Neural progenitor cell (in vitro differentiated cells): ENCODE measurements around the gene EPHA10. TPM values are rescaled to one million over a fixed set of nuclear protein-coding genes. Genes with fewer than 3 reads are reported as not detected.

Experiments
- DNase-seq: peaks from one replicate; pipeline ENCODE4 v3.0.0-alpha.2; 2016; ENCODE audit warnings: low spot score
- H2AFZ ChIP-seq: fragments of 200-600 bp; sonication (generic); replicated peaks from 2 replicates; pipeline ENCODE4 v1.6.1; 2016; ENCODE audit warnings: antibody characterized with exemption
- H3F3A ChIP-seq: fragments of 200-600 bp; sonication (generic); 2 replicates; pipeline ENCODE4 v1.6.1; 2016; ENCODE audit warnings: antibody characterized with exemption, low read depth
- H3K27ac ChIP-seq: fragments of 200-600 bp; sonication (generic); 2 replicates; pipeline ENCODE4 v1.5.1; 2016; ENCODE audit warnings: mild to moderate bottlenecking
- H3K27me3 ChIP-seq: fragments of 200-600 bp; sonication (generic); 2 replicates; pipeline ENCODE4 v1.6.1; 2016; ENCODE audit warnings: mild to moderate bottlenecking, moderate library complexity
- H3K36me3 ChIP-seq: fragments of 200-600 bp; sonication (generic); 2 replicates; pipeline ENCODE4 v1.5.1; 2016
- H3K4me1 ChIP-seq: fragments of 200-600 bp; sonication (generic); 2 replicates; pipeline ENCODE4 v1.6.1; 2016; ENCODE audit warnings: mixed run types
- H3K4me2 ChIP-seq: fragments of 200-600 bp; sonication (generic); 2 replicates; pipeline ENCODE4 v1.6.1; 2016
- H3K4me3 ChIP-seq: fragments of 200-600 bp; sonication (generic); 2 replicates; pipeline ENCODE4 v1.5.1; 2016
- H3K79me2 ChIP-seq: fragments of 200-600 bp; sonication (generic); 2 replicates; pipeline ENCODE4 v1.6.1; 2016; ENCODE audit warnings: low read depth
- H3K9ac ChIP-seq: fragments of 200-600 bp; sonication (generic); 2 replicates; pipeline ENCODE4 v1.6.1; 2016
- H3K9me3 ChIP-seq: fragments of 200-600 bp; sonication (generic); 2 replicates; pipeline ENCODE4 v1.5.1; 2016; ENCODE audit warnings: low read depth
- H4K20me1 ChIP-seq: fragments of 200-600 bp; sonication (generic); 2 replicates; pipeline ENCODE4 v1.6.1; 2016; ENCODE audit warnings: low read depth
- H3K27ac Mint-ChIP-seq: 3 replicates; pipeline ENCODE4 v1.8.0; 2021; ENCODE audit warnings: mixed read lengths
- H3K27me3 Mint-ChIP-seq: 2 replicates; pipeline ENCODE4 v1.8.0; 2022; ENCODE audit warnings: low read depth, mild to moderate bottlenecking, inconsistent platforms, moderate library complexity, mixed read lengths; ENCODE audit not compliant: insufficient read depth
- H3K36me3 Mint-ChIP-seq: 3 replicates; pipeline ENCODE4 v1.8.0; 2021; ENCODE audit warnings: mixed read lengths
- H3K4me1 Mint-ChIP-seq: 3 replicates; pipeline ENCODE4 v1.8.0; 2021; ENCODE audit warnings: mixed read lengths
- H3K4me3 Mint-ChIP-seq: 3 replicates; pipeline ENCODE4 v1.8.0; 2021; ENCODE audit warnings: mild to moderate bottlenecking, moderate library complexity, mixed read lengths
- H3K9me3 Mint-ChIP-seq: 3 replicates; pipeline ENCODE4 v1.8.0; 2020; ENCODE audit warnings: mixed read lengths
- EZH2 ChIP-seq: fragments of 200-600 bp; sonication (generic); IDR thresholded peaks from 2 replicates; pipeline ENCODE4 v1.6.1; 2017; ENCODE audit warnings: antibody characterized with exemption, mild to moderate bottlenecking, moderate library complexity
- EZH2phosphoT487 ChIP-seq: fragments of 200-600 bp; sonication (generic); IDR thresholded peaks from 2 replicates; pipeline ENCODE4 v1.6.1; 2017; ENCODE audit warnings: antibody characterized with exemption
- total RNA-seq: library from RNA; depleted of rRNA; stranded (reverse); fragments of >200 nt; gene quantifications from 2 replicates; pipeline ENCODE4 v1.2.3, GENCODE V29; 2015; ENCODE audit warnings: low replicate concordance
- TF ChIP-seq, protein P1 (sequence below): fragments of 200-600 bp; sonication (generic); IDR thresholded peaks from 2 replicates; pipeline ENCODE4 v1.5.1; 2017; ENCODE audit warnings: antibody characterized with exemption, mild to moderate bottlenecking

Gene EPHA10
- total RNA-seq, 1 donor from 2014 or later = not detected

DNA sequence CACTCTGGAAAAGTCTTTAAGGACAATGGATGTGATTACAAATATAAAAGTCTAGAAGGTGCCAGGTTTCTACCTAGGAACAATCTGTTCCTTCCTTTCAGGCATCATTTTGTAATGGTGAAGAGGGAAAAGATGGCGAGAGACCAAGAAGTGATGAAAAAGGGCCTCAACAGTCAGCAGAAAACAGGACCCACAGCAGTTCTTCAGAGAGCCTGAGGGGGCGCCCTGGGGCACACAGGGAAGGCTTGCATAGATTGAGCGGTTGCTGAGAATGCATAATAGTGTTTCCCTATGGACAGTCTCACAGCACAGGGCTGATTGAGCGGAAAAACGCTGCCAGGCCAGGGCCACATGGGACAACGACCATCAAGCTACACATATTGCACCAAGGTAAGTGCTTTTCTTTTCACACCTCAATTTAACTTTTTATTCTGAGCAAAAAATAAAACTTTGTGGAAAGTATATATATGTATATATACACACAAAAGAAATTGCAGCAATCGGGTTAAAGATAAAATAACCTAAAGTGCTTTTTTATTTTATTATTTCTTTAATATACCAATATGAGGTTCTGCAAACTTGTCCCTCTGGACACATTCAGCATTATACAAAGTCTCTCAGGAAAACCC lies 46.2 kb upstream of the EPHA10 start:
- H3K36me3 ChIP-seq = peaks cover 3% of the 10 kb centered on the region
- H4K20me1 ChIP-seq = peaks cover 45% of the 10 kb centered on the region
- H3K27me3 ChIP-seq = no peaks in the 10 kb centered on the region
- peaks cover 14% of the 10 kb centered on the region for H3K4me1 ChIP-seq
- peak; percentile 86 for DNase-seq
- Mint-ChIP-seq H3K9me3 (no peaks in the 10 kb centered on the region), H3K4me3 (peak overlapping the region; percentile 35), H3K27ac (no peak overlapping the region), H3K4me1 (peaks cover 27% of the 10 kb centered on the region), H3K27me3 (peaks cover 8% of the 10 kb centered on the region), H3K36me3 (peaks cover 12% of the 10 kb centered on the region)
- TF ChIP-seq EZH2phosphoT487 = no peak
- TF ChIP-seq, protein P1, sequence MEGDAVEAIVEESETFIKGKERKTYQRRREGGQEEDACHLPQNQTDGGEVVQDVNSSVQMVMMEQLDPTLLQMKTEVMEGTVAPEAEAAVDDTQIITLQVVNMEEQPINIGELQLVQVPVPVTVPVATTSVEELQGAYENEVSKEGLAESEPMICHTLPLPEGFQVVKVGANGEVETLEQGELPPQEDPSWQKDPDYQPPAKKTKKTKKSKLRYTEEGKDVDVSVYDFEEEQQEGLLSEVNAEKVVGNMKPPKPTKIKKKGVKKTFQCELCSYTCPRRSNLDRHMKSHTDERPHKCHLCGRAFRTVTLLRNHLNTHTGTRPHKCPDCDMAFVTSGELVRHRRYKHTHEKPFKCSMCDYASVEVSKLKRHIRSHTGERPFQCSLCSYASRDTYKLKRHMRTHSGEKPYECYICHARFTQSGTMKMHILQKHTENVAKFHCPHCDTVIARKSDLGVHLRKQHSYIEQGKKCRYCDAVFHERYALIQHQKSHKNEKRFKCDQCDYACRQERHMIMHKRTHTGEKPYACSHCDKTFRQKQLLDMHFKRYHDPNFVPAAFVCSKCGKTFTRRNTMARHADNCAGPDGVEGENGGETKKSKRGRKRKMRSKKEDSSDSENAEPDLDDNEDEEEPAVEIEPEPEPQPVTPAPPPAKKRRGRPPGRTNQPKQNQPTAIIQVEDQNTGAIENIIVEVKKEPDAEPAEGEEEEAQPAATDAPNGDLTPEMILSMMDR = peak; percentile 87
- no peak overlapping the region for H3K4me3 ChIP-seq
- H3K4me2 ChIP-seq = no peak overlapping the region
- H3K9ac ChIP-seq = no peak overlapping the region
- no peaks in the 10 kb centered on the region for H3K9me3 ChIP-seq
- no peak overlapping the region for H2AFZ ChIP-seq
- H3K79me2 ChIP-seq = peaks cover 34% of the 10 kb centered on the region
- H3F3A ChIP-seq = peaks cover 19% of the 10 kb centered on the region
- no peak overlapping the region for H3K27ac ChIP-seq

- no peak overlapping the region for H3K27ac Mint-ChIP-seq
- Histone ChIP-seq H3K9me3 (no peaks in the 10 kb centered on the region), H3K4me1 (peaks cover 14% of the 10 kb centered on the region), H4K20me1 (peaks cover 57% of the 10 kb centered on the region), H3K4me2 (no peak overlapping the region), H3K27ac (no peak overlapping the region), H3K4me3 (no peak overlapping the region), H3K36me3 (peaks cover 3% of the 10 kb centered on the region), H3K9ac (no peak overlapping the region), H3F3A (peaks cover 22% of the 10 kb centered on the region), H3K27me3 (no peaks in the 10 kb centered on the region), H3K79me2 (peaks cover 37% of the 10 kb centered on the region), H2AFZ (no peak overlapping the region)
- H3K27me3 Mint-ChIP-seq = peaks cover 2% of the 10 kb centered on the region
- no peaks in the 10 kb centered on the region for H3K9me3 Mint-ChIP-seq
- H3K36me3 Mint-ChIP-seq = peaks cover 11% of the 10 kb centered on the region
- peak overlapping the region; percentile 48 for H3K4me3 Mint-ChIP-seq
- TF ChIP-seq, protein P1 = no peak
- TF ChIP-seq EZH2phosphoT487 (no peak), EZH2 (no peak)
- DNase-seq = no peak
- peaks cover 27% of the 10 kb centered on the region for H3K4me1 Mint-ChIP-seq
Measured at GRCh38 chr1:37809942-37810341, 45.0 kb upstream of the EPHA10 start.

DNA sequence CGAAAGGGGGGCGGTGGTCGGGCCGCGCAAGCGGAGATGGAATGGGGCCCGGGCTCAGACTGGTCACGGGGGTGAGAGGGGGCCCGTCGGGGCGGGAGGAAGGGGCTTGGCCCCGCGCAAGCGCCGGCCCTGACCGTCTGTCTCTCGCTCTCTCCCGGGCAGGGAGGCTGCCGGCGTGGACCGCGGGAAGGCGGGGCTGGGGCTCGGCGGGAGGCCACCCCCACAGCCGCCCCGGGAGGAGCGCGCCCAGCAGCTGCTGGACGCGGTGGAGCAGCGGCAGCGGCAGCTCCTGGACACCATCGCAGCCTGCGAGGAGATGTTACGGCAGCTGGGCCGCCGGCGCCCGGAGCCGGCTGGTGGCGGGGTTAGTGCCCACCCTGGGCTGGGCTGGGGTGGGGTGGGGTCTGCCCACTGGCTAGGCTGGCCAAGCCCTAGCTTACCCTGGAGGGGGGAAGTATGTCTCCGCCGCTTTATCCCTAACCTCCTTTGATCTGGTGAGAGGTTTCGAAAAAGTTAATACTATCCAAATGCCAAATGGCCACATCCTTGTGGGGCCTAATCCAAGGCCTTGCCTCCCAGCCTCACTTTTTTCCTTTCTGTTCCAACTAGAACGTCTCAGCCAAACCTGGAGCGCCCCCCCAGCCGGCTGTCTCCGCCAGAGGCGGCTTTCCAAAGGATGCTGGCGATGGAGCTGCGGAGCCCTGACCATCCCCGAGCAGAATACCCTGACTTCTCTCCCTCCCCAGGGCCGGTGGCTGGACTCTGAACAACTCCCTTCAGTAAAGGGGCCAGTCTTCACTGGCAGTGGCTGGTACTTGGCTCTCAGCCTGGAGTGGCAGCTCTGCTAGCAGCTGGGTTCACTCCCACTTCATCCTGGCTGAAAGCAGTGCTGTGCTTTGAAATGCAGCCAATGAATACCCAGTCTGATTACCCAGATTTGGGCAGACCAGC lies 43.7 kb upstream of the EPHA10 start:
- H3K4me3 Mint-ChIP-seq = peak overlapping the region; percentile 94
- TF ChIP-seq, protein P1 = peak; percentile 7
- TF ChIP-seq EZH2phosphoT487 (no peak), EZH2 (no peak)
- Histone ChIP-seq H3K36me3 (peaks cover 10% of the 10 kb centered on the region), H3K9ac (peak overlapping the region; percentile 88), H3K4me3 (peak overlapping the region; percentile 95), H3K27ac (peak overlapping the region; percentile 62), H3K27me3 (no peaks in the 10 kb centered on the region), H3F3A (peaks cover 28% of the 10 kb centered on the region), H3K4me1 (peaks cover 14% of the 10 kb centered on the region), H4K20me1 (peaks cover 63% of the 10 kb centered on the region), H3K79me2 (peaks cover 37% of the 10 kb centered on the region), H3K4me2 (peak overlapping the region; percentile 99), H2AFZ (no peak overlapping the region), H3K9me3 (no peaks in the 10 kb centered on the region)
- H3K27me3 Mint-ChIP-seq = no peaks in the 10 kb centered on the region
- peaks cover 8% of the 10 kb centered on the region for H3K36me3 Mint-ChIP-seq
- H3K9me3 Mint-ChIP-seq = no peaks in the 10 kb centered on the region
- DNase-seq = peak; percentile 63
- peaks cover 27% of the 10 kb centered on the region for H3K4me1 Mint-ChIP-seq
- peak overlapping the region; percentile 78 for H3K27ac Mint-ChIP-seq
